Lung (tissue), 12 donors: ENCODE measurements around the gene CAMKMT. TPM values are rescaled to one million over a fixed set of nuclear protein-coding genes. Genes with fewer than 3 reads are reported as not detected.

ENCODE experiments used
- ATAC-seq: fragments of 200-7000 bp; cut with Tn5 transposase; one replicate; pipeline ENCODE4 v1.9.1; 2020; ENCODE audit warnings: moderate number of reproducible peaks; ENCODE audit not compliant: insufficient read depth, low FRiP score
- DNase-seq, 3 donors: peaks; one replicate each; pipeline ENCODE4 v3.0.0-alpha.2; 2013 to 2017
- H3K27ac ChIP-seq, 2 donors: one replicate each; pipeline ENCODE4 v1.5.1; 2013; ENCODE audit warnings: mild to moderate bottlenecking in 2 of 2, moderate library complexity in 2 of 2, control low read depth in 1 of 2, inconsistent platforms in 1 of 2, low read depth in 1 of 2, low read length in 1 of 2
- H3K27me3 ChIP-seq, 3 donors: one replicate each; pipeline ENCODE4 v1.5.1; 2013; ENCODE audit warnings: low read length in 2 of 3; ENCODE audit not compliant: control insufficient read depth in 3 of 3, insufficient read depth in 3 of 3
- H3K36me3 ChIP-seq, 4 donors: one replicate each; pipeline ENCODE4 v1.5.1; 2013; ENCODE audit warnings: low read length in 4 of 4, mild to moderate bottlenecking in 1 of 4, moderate library complexity in 1 of 4; ENCODE audit not compliant: control insufficient read depth in 4 of 4, insufficient read depth in 4 of 4
- H3K4me1 ChIP-seq, 5 donors: one replicate each; pipeline ENCODE4 v1.5.1; 2013; ENCODE audit warnings: low read length in 5 of 5, mild to moderate bottlenecking in 2 of 5, moderate library complexity in 1 of 5; ENCODE audit not compliant: control insufficient read depth in 5 of 5, insufficient read depth in 5 of 5
- H3K4me3 ChIP-seq: one replicate; pipeline ENCODE4 v1.5.1; 2013; ENCODE audit warnings: mild to moderate bottlenecking, control low read depth, moderate library complexity
- H3K9ac ChIP-seq, 2 donors: one replicate each; pipeline ENCODE4 v1.5.1; 2013; ENCODE audit warnings: low read length in 2 of 2, control low read depth in 1 of 2; ENCODE audit not compliant: insufficient read depth in 1 of 2
- H3K9me3 ChIP-seq, 4 donors: one replicate each; pipeline ENCODE4 v1.5.1; 2013; ENCODE audit warnings: low read length in 3 of 4, mild to moderate bottlenecking in 1 of 4, moderate library complexity in 1 of 4; ENCODE audit not compliant: control insufficient read depth in 4 of 4, insufficient read depth in 3 of 4
- WGBS, 2 donors: extraction: QIAGEN DNeasy Blood & Tissue Kit; methylation state at CpG; one replicate each; pipeline ENCODE4 v1.1.7; 2013; 5-methylcytosine and 5-hydroxymethylcytosine counted together
- polyA plus RNA-seq, 2 donors: library from polyadenylated mRNA; stranded (reverse); fragments of 200-250 nt; gene quantifications; one replicate each; pipeline ENCODE4 v1.2.1, GENCODE V29; 2013
- total RNA-seq, 2 donors: library from RNA; depleted of rRNA in 1 of 2; stranded (reverse); fragments of >200 nt in 1 of 2; gene quantifications; one replicate each; pipeline ENCODE4 v1.2.1, GENCODE V29; 2014 to 2021
- TF ChIP-seq, protein P1 (sequence below): IDR thresholded peaks from 2 replicates; pipeline ENCODE4 v1.5.1; 2012; ENCODE audit warnings: mild to moderate bottlenecking; ENCODE audit errors: control extremely low read depth, extremely low read depth
- donor health status: control.
- donor health status: control.
- donor health status: Bipolar disorder and iron deficiency.
- donor health status: healthy.
- donor health status: DM: yes; HTN: yes; CAD: no.

Gene CAMKMT
- total and polyA plus RNA-seq, 4 donors, result 3.6 to 19.7 (median 8.4) TPM

DNA sequence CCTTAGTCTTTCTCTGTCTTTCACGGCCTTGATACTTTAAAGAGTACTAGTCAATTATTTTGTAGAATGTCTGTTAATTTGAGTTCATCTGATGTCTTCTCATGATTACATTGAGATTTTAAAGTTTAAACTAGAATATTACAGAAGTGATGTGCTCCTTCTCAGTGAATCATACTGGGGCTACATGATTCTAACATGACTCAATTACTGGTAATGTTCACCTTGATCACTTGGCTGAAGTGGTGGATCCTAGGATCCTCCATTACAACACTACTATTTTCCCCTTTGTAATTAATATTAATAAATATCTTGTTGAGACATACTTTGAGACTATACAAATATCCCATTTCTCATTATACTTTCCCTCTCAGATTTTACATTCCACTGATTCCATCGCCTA, 148.5 kb downstream of the CAMKMT start:
- 98 to 99% methylated on average over 2 of the region's 2 CpGs for WGBS, 2 donors
- no peaks in the 10 kb centered on the region for H3K36me3 ChIP-seq
- TF ChIP-seq, protein P1, sequence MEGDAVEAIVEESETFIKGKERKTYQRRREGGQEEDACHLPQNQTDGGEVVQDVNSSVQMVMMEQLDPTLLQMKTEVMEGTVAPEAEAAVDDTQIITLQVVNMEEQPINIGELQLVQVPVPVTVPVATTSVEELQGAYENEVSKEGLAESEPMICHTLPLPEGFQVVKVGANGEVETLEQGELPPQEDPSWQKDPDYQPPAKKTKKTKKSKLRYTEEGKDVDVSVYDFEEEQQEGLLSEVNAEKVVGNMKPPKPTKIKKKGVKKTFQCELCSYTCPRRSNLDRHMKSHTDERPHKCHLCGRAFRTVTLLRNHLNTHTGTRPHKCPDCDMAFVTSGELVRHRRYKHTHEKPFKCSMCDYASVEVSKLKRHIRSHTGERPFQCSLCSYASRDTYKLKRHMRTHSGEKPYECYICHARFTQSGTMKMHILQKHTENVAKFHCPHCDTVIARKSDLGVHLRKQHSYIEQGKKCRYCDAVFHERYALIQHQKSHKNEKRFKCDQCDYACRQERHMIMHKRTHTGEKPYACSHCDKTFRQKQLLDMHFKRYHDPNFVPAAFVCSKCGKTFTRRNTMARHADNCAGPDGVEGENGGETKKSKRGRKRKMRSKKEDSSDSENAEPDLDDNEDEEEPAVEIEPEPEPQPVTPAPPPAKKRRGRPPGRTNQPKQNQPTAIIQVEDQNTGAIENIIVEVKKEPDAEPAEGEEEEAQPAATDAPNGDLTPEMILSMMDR, result no peak
- no peak overlapping the region for H3K4me3 ChIP-seq
- no peak overlapping the region for H3K27ac ChIP-seq
- H3K4me1 ChIP-seq, result no peaks in the 10 kb centered on the region
- no peak for ATAC-seq
- DNase-seq, result no peak
- H3K27me3 ChIP-seq, result no peaks in the 10 kb centered on the region
- no peaks in the 10 kb centered on the region for H3K9me3 ChIP-seq
- no peak overlapping the region for H3K9ac ChIP-seq

DNA sequence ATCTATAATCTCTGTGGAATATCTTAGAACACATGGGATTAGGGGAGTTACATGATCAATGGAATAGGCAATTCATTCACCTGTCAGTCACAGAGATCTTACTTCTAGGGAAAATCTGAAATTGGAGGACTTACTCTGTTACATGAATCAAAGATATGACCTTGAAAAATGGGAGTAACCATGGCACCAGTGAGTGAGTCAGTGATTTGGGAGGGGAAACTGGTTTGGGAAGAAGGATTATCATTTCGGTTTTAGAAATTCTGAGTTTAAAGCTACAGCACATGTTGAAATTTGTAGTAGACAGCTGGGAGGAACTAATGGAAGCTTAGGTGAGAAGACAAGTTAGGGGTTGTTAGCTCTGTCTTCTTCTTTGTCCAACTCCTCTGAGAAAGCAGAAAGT, 153.7 kb downstream of the CAMKMT start:
- Histone ChIP-seq H3K9ac (no peak overlapping the region), H3K9me3 (no peaks in the 10 kb centered on the region), H3K4me3 (no peak overlapping the region), H3K4me1 (peaks cover 0 to 3% (median 0%) of the 10 kb centered on the region in 5 donors), H3K36me3 (no peaks in the 10 kb centered on the region), H3K27ac (no peak overlapping the region), H3K27me3 (no peaks in the 10 kb centered on the region)
- TF ChIP-seq, protein P1, result no peak
- ATAC-seq (no peak), DNase-seq (no peak)
- WGBS, 2 donors, result 74 to 95% methylated on average over 1 of the region's 1 CpG

DNA sequence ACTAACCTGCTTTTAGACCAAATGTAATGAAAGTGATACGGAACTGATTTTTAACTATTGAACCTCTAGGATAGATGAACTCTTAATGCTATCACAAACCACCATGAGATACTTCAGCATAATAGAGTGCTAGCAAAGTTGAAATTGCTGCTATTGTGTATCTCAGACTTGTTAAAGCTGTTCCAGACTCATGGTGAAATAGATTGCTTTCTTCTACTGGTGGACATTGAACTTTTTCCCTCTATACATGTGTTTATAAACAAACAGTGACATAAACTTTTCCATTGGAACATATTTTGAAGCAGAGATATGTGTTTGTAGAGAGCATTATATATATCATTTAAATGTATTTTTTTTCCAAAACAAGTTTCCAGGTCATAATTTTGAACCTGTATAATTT, 157.3 kb downstream of the CAMKMT start:
- Histone ChIP-seq H3K36me3 (no peaks in the 10 kb centered on the region), H3K27me3 (no peaks in the 10 kb centered on the region), H3K4me1 (peaks cover 0 to 3% (median 0%) of the 10 kb centered on the region in 5 donors), H3K27ac (no peak overlapping the region), H3K4me3 (no peak overlapping the region), H3K9ac (no peak overlapping the region), H3K9me3 (peaks cover 0 to 8% (median 1%) of the 10 kb centered on the region in 4 donors)
- TF ChIP-seq, protein P1, result no peak
- no peak for ATAC-seq
- peak in 2 of 3 donors; percentile 68 to 74 for DNase-seq
- 90 to 91% methylated on average over 1 of the region's 1 CpG for WGBS, 2 donors

DNA sequence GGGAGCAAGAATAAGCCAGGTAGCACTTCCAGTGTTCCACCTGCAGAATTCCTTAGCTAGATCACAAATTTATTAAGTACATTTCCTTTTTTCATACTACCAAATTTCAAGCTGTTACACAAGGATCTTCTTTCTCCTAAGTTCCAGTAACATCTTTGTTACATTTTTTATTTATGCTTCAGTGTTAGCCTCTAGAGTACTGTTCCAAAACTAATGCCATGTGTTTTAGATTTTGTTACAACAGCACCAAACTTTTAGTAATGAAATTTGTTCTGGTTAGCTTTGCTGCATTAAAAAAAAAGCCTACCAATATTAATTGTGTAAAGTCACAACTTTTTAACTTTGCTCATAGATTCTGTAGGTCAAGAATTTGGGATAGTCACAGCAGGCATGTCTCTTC, 161.1 kb downstream of the CAMKMT start:
- peaks cover 0 to 3% (median 0%) of the 10 kb centered on the region in 5 donors for H3K4me1 ChIP-seq
- TF ChIP-seq, protein P1, result no peak
- H3K36me3 ChIP-seq, result no peaks in the 10 kb centered on the region
- H3K27ac ChIP-seq, result no peak overlapping the region
- H3K9ac ChIP-seq, result no peak overlapping the region
- no peak overlapping the region for H3K4me3 ChIP-seq
- H3K27me3 ChIP-seq, result no peaks in the 10 kb centered on the region
- DNase-seq, result no peak
- no peak for ATAC-seq
- H3K9me3 ChIP-seq, result peaks cover 0 to 8% (median 3%) of the 10 kb centered on the region in 4 donors
